ENCODE data around the gene KNTC1. TPM values are rescaled to one million over a fixed set of nuclear protein-coding genes. Genes with fewer than 3 reads are reported as not detected.

KNTC1 gene
- polyA plus RNA-seq, 2 donors: 9.6 to 22.9 TPM

Other genes with a start within 250 kb of the KNTC1 start
- gene CLIP1, start 104.6 kb upstream of the KNTC1 start, polyA plus RNA-seq: 10 to 100 TPM; 50.0 to 52.3 TPM
- 10 to 100 TPM; 15.4 to 27.6 TPM for gene ZCCHC8, start 26.3 kb upstream of the KNTC1 start, polyA plus RNA-seq
- 10 to 100 TPM; 44.0 to 49.8 TPM for gene RSRC2, start 313 bp upstream of the KNTC1 start, polyA plus RNA-seq
- 10 to 100 TPM; 35.6 to 53.2 TPM for gene HCAR2, start 176.1 kb downstream of the KNTC1 start, polyA plus RNA-seq
- 10 to 100 TPM in 1 of 2 donors, 1 to 10 TPM in 1; 7.5 to 10.2 TPM for gene HCAR3, start 189.6 kb downstream of the KNTC1 start, polyA plus RNA-seq
- under 1 TPM; 0.15 to 0.18 TPM for gene HCAR1, start 203.6 kb downstream of the KNTC1 start, polyA plus RNA-seq
- 10 to 100 TPM; 24.2 to 27.6 TPM for gene DENR, start 225.6 kb downstream of the KNTC1 start, polyA plus RNA-seq
- gene CCDC62, start 247.3 kb downstream of the KNTC1 start, polyA plus RNA-seq: under 1 TPM; 0.02 to 0.04 TPM

All from esophagus (tissue), 2 donors.